ENCODE data around the gene KCTD2. TPM values are rescaled to one million over a fixed set of nuclear protein-coding genes. Genes with fewer than 3 reads are reported as not detected.
A peak's percentile ranks its signal among the peaks of the same experiment; 100 is the strongest.

The KCTD2 gene
- total and polyA plus RNA-seq, 9 of the 15 experiments (the other 6 are each of a cell fraction or from before 2014, with no cell fraction given) = 1.7 to 32.9 (median 15.8) TPM

DNA sequence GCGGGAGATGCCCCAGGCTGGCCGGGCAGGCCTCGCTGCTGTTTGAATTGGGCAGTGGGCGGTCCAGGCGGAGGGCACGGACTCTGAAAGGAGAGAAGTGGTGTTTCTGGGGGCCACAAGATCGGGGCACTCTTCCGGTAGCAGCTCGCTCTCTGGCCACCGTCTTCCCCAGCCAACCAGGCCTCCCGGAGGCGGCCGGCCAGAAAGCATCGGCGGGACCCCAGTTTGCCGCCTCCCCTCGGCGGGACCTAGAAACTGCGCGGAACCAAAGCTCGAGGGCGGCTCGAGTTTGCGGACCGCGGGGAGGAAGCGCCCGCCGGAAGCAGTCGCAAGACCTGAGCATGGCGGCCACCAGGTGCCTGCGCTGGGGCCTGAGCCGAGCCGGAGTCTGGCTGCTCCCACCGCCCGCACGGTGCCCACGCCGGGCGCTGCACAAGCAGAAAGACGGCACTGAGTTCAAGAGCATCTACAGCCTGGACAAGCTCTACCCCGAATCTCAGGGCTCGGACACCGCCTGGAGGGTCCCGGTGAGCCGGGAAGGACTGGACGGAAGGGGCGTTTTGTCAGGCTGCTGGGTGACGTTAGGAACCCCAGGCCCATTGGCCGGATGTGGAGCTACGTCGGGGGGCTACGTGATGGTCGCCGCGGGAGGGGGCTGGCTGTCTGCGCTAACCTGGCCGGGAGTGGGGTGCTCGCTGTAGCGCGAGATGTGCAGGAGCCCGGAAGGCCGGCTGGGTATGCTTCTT is 34.5 kb upstream of the KCTD2 start, which contains the start of gene MRPL58 (continued):
- peak; percentile 44; the same call in 1 of the 2 replicates for TF ChIP-seq CEBPG (CRISPR knock-in tag; IDR thresholded peaks at IDR 0.05)
- TF ChIP-seq CEBPG (tag; conservative IDR thresholded peaks at IDR 0.05 in 1 of 2, IDR thresholded peaks at IDR 0.05 in 1 of 2) = no peak
- no peak for TF ChIP-seq BHLHE40 (IDR thresholded peaks at IDR 0.05; ENCODE audit: low read length)
- TF ChIP-seq, protein P1, sequence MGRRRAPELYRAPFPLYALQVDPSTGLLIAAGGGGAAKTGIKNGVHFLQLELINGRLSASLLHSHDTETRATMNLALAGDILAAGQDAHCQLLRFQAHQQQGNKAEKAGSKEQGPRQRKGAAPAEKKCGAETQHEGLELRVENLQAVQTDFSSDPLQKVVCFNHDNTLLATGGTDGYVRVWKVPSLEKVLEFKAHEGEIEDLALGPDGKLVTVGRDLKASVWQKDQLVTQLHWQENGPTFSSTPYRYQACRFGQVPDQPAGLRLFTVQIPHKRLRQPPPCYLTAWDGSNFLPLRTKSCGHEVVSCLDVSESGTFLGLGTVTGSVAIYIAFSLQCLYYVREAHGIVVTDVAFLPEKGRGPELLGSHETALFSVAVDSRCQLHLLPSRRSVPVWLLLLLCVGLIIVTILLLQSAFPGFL (CRISPR knock-in tag; IDR thresholded peaks at IDR 0.05) = no peak
- TF ChIP-seq TAF7 (tag; IDR thresholded peaks at IDR 0.05) = peak; percentile 91
- no peak for TF ChIP-seq ZNF551 (CRISPR knock-in tag; IDR thresholded peaks at IDR 0.05)
- TF ChIP-seq, protein P2, sequence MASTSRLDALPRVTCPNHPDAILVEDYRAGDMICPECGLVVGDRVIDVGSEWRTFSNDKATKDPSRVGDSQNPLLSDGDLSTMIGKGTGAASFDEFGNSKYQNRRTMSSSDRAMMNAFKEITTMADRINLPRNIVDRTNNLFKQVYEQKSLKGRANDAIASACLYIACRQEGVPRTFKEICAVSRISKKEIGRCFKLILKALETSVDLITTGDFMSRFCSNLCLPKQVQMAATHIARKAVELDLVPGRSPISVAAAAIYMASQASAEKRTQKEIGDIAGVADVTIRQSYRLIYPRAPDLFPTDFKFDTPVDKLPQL (IDR thresholded peaks at IDR 0.05; ENCODE audit: extremely low read depth, insufficient read length) = no peak
- no peak for TF ChIP-seq NFIX (CRISPR knock-in tag; IDR thresholded peaks at IDR 0.05; ENCODE audit: low read depth)
- TF ChIP-seq, protein P3, sequence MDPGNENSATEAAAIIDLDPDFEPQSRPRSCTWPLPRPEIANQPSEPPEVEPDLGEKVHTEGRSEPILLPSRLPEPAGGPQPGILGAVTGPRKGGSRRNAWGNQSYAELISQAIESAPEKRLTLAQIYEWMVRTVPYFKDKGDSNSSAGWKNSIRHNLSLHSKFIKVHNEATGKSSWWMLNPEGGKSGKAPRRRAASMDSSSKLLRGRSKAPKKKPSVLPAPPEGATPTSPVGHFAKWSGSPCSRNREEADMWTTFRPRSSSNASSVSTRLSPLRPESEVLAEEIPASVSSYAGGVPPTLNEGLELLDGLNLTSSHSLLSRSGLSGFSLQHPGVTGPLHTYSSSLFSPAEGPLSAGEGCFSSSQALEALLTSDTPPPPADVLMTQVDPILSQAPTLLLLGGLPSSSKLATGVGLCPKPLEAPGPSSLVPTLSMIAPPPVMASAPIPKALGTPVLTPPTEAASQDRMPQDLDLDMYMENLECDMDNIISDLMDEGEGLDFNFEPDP (CRISPR knock-in tag; IDR thresholded peaks at IDR 0.05) = no peak
- TF ChIP-seq, protein P4, sequence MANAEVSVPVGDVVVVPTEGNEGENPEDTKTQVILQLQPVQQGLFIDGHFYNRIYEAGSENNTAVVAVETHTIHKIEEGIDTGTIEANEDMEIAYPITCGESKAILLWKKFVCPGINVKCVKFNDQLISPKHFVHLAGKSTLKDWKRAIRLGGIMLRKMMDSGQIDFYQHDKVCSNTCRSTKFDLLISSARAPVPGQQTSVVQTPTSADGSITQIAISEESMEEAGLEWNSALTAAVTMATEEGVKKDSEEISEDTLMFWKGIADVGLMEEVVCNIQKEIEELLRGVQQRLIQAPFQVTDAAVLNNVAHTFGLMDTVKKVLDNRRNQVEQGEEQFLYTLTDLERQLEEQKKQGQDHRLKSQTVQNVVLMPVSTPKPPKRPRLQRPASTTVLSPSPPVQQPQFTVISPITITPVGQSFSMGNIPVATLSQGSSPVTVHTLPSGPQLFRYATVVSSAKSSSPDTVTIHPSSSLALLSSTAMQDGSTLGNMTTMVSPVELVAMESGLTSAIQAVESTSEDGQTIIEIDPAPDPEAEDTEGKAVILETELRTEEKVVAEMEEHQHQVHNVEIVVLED (CRISPR knock-in tag; IDR thresholded peaks at IDR 0.05) = peak; percentile 69
- TF ChIP-seq, protein P5, sequence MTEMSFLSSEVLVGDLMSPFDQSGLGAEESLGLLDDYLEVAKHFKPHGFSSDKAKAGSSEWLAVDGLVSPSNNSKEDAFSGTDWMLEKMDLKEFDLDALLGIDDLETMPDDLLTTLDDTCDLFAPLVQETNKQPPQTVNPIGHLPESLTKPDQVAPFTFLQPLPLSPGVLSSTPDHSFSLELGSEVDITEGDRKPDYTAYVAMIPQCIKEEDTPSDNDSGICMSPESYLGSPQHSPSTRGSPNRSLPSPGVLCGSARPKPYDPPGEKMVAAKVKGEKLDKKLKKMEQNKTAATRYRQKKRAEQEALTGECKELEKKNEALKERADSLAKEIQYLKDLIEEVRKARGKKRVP (CRISPR knock-in tag; IDR thresholded peaks at IDR 0.05) = 0 out of 2 replicates have a peak, but pooled peaks have one; percentile 37
- TF ChIP-seq XRCC5 (IDR thresholded peaks at IDR 0.05; ENCODE audit: low read depth, low read length) = peak; percentile 96
- TF ChIP-seq RB1 (IDR thresholded peaks at IDR 0.05; ENCODE audit: low read depth) = peak; percentile 96
- TF ChIP-seq MEF2A (IDR thresholded peaks at IDR 0.05; ENCODE audit: control insufficient read depth, low read depth, low read length) = no peak
- no peak for TF ChIP-seq SRSF9 (IDR thresholded peaks at IDR 0.05; ENCODE audit: borderline replicate concordance, low read depth, low read length)
- TF ChIP-seq, protein P6, sequence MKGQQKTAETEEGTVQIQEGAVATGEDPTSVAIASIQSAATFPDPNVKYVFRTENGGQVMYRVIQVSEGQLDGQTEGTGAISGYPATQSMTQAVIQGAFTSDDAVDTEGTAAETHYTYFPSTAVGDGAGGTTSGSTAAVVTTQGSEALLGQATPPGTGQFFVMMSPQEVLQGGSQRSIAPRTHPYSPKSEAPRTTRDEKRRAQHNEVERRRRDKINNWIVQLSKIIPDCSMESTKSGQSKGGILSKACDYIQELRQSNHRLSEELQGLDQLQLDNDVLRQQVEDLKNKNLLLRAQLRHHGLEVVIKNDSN (CRISPR knock-in tag; IDR thresholded peaks at IDR 0.05) = 0 out of 2 replicates have a peak, but pooled peaks have one; percentile 11
- TF ChIP-seq SNIP1 (IDR thresholded peaks at IDR 0.05; ENCODE audit: low read depth) = no peak
- TF ChIP-seq, protein P7, sequence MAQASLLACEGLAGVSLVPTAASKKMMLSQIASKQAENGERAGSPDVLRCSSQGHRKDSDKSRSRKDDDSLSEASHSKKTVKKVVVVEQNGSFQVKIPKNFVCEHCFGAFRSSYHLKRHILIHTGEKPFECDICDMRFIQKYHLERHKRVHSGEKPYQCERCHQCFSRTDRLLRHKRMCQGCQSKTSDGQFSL (CRISPR knock-in tag; IDR thresholded peaks at IDR 0.05) = no peak
- TF ChIP-seq, protein P7 (tag; IDR thresholded peaks at IDR 0.05) = no peak
- TF ChIP-seq U2AF1 (optimal IDR thresholded peaks at IDR 0.05; ENCODE audit: low read depth, low read length) = peak; percentile 53
